ENCODE results near the gene ADAMTS8.

Gene ADAMTS8

GRCh38 chr11:130390071-130390758 is 38.2 kb downstream of the ADAMTS8 start:
- no peak overlapping the region for H3K4me3 Mint-ChIP-seq
- H3K27me3 Mint-ChIP-seq, result no peaks in the 10 kb centered on the region
- no peak overlapping the region for H3K27ac Mint-ChIP-seq
- no peaks in the 10 kb centered on the region for H3K9me3 Mint-ChIP-seq
- H3K4me1 Mint-ChIP-seq (ENCODE audit: low read depth), result peaks cover 18% of the 10 kb centered on the region
- no peaks in the 10 kb centered on the region for H3K36me3 Mint-ChIP-seq (ENCODE audit: low read depth)
- DNase-seq, result no peak

- Mint-ChIP-seq H3K4me1 (ENCODE audit: low read depth) (peaks cover 18% of the 10 kb centered on the region), H3K27ac (peak overlapping the region; percentile 61), H3K36me3 (ENCODE audit: low read depth) (no peaks in the 10 kb centered on the region), H3K27me3 (no peaks in the 10 kb centered on the region), H3K9me3 (no peaks in the 10 kb centered on the region), H3K4me3 (no peak overlapping the region)
- DNase-seq, result no peak
These were observed 39.0 kb downstream of the ADAMTS8 start for GRCh38 chr11:130389335-130389935.

DNA sequence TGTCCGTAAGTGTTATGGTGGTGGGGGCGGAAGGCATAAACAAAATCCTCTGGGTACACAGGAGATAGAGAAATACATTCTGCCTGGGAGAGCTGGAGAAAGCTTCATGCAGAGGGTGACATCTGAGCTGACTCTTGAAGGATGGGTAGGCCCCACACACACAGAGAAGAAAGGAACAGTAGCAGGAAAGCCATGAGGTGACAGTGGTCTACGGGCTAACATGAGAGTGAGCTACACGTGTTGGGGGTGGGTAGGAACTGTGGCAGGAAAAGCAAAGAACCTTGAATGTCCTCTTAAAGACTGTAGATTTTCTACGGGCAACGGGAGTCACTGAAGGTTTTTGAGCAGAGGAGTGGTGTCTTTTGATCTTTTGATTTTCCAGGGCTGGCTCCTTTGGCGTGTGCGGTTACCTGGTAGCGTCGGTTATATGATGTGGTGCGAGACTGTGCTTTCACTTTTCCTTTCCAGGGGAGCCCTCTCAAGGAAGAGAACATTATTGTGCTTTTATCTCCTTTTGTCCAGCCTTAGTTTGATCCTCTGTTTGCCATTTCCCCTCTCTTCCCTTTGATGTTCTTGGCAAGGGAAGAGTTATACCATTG is 39.7 kb downstream of the ADAMTS8 start:
- Mint-ChIP-seq H3K4me3 (peak overlapping the region; percentile 59), H3K27ac (peak overlapping the region; percentile 61), H3K9me3 (no peaks in the 10 kb centered on the region), H3K27me3 (no peaks in the 10 kb centered on the region), H3K36me3 (ENCODE audit: low read depth) (no peaks in the 10 kb centered on the region), H3K4me1 (ENCODE audit: low read depth) (peaks cover 18% of the 10 kb centered on the region)
- DNase-seq, result no peak

GRCh38 chr11:130386056-130386455 is 42.4 kb downstream of the ADAMTS8 start:
- Mint-ChIP-seq H3K27ac (no peak overlapping the region), H3K9me3 (no peaks in the 10 kb centered on the region), H3K36me3 (ENCODE audit: low read depth) (no peaks in the 10 kb centered on the region), H3K4me3 (no peak overlapping the region), H3K4me1 (ENCODE audit: low read depth) (peaks cover 18% of the 10 kb centered on the region), H3K27me3 (no peaks in the 10 kb centered on the region)
- DNase-seq, result no peak

GRCh38 chr11:130383344-130384211 is 44.8 kb downstream of the ADAMTS8 start:
- Mint-ChIP-seq H3K27me3 (no peaks in the 10 kb centered on the region), H3K27ac (no peak overlapping the region), H3K4me1 (ENCODE audit: low read depth) (peaks cover 5% of the 10 kb centered on the region), H3K4me3 (no peak overlapping the region), H3K36me3 (ENCODE audit: low read depth) (no peaks in the 10 kb centered on the region), H3K9me3 (no peaks in the 10 kb centered on the region)
- no peak for DNase-seq

DNA sequence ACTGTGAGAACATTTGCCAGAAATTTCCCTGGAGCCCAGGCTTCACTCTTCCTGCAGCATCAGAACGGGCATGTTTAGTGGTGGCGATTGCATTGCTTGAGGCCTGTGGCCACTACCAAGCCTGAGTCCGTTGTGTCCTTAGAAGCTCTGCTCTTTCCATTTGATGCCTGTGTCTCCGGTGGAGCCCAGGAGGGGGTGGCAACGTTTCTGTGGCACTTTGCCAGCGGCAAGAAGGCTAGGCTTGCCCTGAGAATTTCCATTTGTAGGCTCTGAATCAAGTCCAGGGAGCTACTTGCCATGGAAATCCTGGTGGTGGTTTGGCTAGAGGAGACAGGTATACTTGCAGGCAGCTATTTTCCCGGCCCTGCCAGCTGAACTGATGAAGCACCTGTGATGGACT is 47.1 kb downstream of the ADAMTS8 start:
- H3K4me3 Mint-ChIP-seq, result no peak overlapping the region
- DNase-seq, result no peak
- H3K27me3 Mint-ChIP-seq, result no peaks in the 10 kb centered on the region
- no peaks in the 10 kb centered on the region for H3K4me1 Mint-ChIP-seq (ENCODE audit: low read depth)
- no peaks in the 10 kb centered on the region for H3K36me3 Mint-ChIP-seq (ENCODE audit: low read depth)
- no peaks in the 10 kb centered on the region for H3K9me3 Mint-ChIP-seq
- H3K27ac Mint-ChIP-seq, result no peak overlapping the region

- H3K27me3 Mint-ChIP-seq, result no peaks in the 10 kb centered on the region
These were observed 47.6 kb downstream of the ADAMTS8 start for GRCh38 chr11:130380778-130381177.

GRCh38 chr11:130379276-130379675 is 49.1 kb downstream of the ADAMTS8 start:
- DNase-seq, result no peak
- no peaks in the 10 kb centered on the region for H3K36me3 Mint-ChIP-seq (ENCODE audit: low read depth)
- no peak overlapping the region for H3K27ac Mint-ChIP-seq
- no peak overlapping the region for H3K4me3 Mint-ChIP-seq
- no peaks in the 10 kb centered on the region for H3K4me1 Mint-ChIP-seq (ENCODE audit: low read depth)
- no peaks in the 10 kb centered on the region for H3K9me3 Mint-ChIP-seq
- no peaks in the 10 kb centered on the region for H3K27me3 Mint-ChIP-seq

More at GRCh38 chr11:130380778-130381177, 47.6 kb downstream of the ADAMTS8 start:
- Mint-ChIP-seq H3K4me3 (no peak overlapping the region), H3K36me3 (ENCODE audit: low read depth) (no peaks in the 10 kb centered on the region), H3K4me1 (ENCODE audit: low read depth) (no peaks in the 10 kb centered on the region), H3K27ac (no peak overlapping the region), H3K9me3 (no peaks in the 10 kb centered on the region)
- no peak for DNase-seq

DNA sequence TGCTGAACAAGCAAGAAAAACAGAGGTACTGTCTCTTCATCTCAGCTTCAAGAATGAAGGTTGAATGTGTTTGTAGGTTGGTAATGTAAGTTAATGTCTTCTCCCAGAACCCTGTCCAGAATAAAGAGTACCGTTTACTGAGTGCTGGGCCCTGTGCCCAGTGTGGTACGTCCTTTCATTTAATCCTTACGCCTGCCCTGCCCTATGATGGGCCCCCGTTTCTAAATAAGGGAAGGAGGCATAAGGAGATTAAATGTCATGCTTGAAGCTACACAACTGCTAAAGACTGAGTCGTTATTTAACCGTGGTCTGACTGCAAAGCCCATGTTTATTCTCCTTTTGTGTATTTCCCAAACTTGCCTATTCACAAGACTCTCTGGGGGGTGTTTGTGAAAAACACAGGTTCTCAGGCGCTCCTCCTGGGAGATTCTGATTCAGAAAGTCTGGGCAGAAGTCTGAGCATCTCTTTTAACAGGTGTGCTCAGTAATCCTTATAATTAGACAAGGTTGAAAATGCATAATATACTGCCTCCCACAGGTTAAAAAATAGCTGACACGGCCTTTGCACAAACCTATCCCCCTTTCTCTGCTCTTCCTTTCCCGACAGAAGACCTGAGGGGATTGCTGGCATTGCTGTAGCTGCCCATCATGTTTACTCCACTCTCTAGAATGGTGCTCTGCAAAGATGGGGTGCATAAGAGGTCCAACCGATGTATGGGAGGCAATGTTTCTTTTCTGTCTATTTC is 57.4 kb downstream of the ADAMTS8 start:
- no peaks in the 10 kb centered on the region for H3K36me3 Mint-ChIP-seq (ENCODE audit: low read depth)
- no peaks in the 10 kb centered on the region for H3K27me3 Mint-ChIP-seq
- H3K4me3 Mint-ChIP-seq, result no peak overlapping the region
- no peaks in the 10 kb centered on the region for H3K4me1 Mint-ChIP-seq (ENCODE audit: low read depth)
- no peak overlapping the region for H3K27ac Mint-ChIP-seq
- no peaks in the 10 kb centered on the region for H3K9me3 Mint-ChIP-seq
- DNase-seq, result no peak

DNA sequence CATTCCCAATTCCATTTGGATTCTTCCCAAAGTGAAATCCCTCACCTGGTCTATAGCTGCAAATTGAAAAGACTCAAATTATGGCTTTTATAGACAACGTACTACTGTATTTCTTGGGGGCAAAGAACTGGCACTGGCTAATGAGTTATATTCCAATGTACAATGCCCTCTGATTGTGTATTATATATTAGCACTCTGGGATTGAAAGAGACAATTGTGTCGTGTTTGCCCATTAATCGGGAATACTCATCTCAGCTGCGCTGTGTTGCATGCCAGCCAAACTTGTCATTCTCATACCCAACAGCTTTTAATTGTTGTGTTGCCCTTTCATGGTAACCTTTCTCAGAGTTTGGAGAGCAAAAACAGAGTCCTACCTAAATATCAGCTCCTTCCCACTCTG is 58.7 kb downstream of the ADAMTS8 start:
- H3K36me3 Mint-ChIP-seq (ENCODE audit: low read depth), result no peaks in the 10 kb centered on the region
- DNase-seq, result no peak
- no peaks in the 10 kb centered on the region for H3K9me3 Mint-ChIP-seq
- H3K4me3 Mint-ChIP-seq, result no peak overlapping the region
- H3K4me1 Mint-ChIP-seq (ENCODE audit: low read depth), result no peaks in the 10 kb centered on the region
- H3K27ac Mint-ChIP-seq, result no peak overlapping the region
- no peaks in the 10 kb centered on the region for H3K27me3 Mint-ChIP-seq

DNA sequence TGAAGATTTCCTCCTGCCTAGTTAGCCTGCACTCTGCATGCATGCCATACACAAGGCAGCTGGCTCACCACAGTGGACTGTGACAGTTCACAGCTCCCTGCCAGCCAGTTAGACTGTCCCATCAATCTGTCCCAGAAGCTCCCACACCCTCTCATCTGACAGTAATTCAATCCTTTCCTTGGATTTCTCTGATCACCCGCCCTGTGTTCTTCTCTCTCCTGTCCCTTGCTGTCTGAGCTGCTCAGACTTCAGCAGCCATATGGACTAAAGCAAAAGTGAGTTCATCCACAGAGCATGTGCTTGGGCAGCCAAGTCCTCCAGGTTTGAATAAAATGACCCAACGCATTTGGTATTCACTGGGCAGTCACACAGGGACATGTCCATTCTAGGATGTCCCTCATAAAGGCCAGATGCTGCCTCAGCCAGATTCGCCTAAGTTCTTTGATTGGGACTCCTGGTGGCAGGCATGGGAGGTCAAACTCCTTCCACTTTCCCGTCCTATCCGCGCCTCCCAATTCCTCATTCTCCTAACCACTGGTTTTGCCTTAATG is 59.2 kb downstream of the ADAMTS8 start:
- Mint-ChIP-seq H3K27ac (no peak overlapping the region), H3K9me3 (no peaks in the 10 kb centered on the region), H3K4me3 (no peak overlapping the region), H3K27me3 (no peaks in the 10 kb centered on the region), H3K4me1 (ENCODE audit: low read depth) (no peaks in the 10 kb centered on the region), H3K36me3 (ENCODE audit: low read depth) (no peaks in the 10 kb centered on the region)
- DNase-seq, result no peak

- no peak for DNase-seq
- Mint-ChIP-seq H3K27me3 (no peaks in the 10 kb centered on the region), H3K36me3 (ENCODE audit: low read depth) (no peaks in the 10 kb centered on the region), H3K9me3 (peaks cover 29% of the 10 kb centered on the region), H3K27ac (no peak overlapping the region), H3K4me1 (ENCODE audit: low read depth) (no peaks in the 10 kb centered on the region), H3K4me3 (no peak overlapping the region)
These were observed 69.0 kb downstream of the ADAMTS8 start for GRCh38 chr11:130359419-130359818.

DNA sequence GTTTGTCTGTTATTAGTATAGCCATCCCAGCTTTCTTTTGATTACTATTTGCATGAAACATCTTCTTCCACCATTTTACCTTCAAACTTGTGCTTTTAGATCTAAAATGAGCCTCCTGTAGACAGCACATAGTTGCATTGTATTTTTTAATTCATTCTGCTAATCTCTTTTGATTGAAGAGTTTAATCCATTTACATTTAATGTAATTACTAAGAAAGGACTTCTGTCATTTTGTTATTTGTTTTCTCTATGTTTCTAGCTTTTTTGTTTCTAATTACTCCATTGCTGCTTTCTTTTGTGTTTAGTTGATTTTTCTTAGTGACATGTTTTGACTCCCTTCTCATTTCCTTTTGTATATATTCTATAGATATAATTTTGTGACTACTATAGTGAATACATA is 70.0 kb downstream of the ADAMTS8 start:
- Mint-ChIP-seq H3K9me3 (peaks cover 29% of the 10 kb centered on the region), H3K27me3 (no peaks in the 10 kb centered on the region), H3K27ac (no peak overlapping the region), H3K4me1 (ENCODE audit: low read depth) (no peaks in the 10 kb centered on the region), H3K4me3 (no peak overlapping the region), H3K36me3 (ENCODE audit: low read depth) (no peaks in the 10 kb centered on the region)
- no peak for DNase-seq

Data from activated T-cell treated with anti-CD3 and anti-CD28 coated beads, Interleukin-2, amount 50 U/mL, for 24 hours (primary cell).